Tibial nerve (tissue), 4 donors: ENCODE results near the gene ZBTB39.
A peak's percentile ranks its signal among the peaks of the same experiment; 100 is the strongest.

Experiments used
- EP300 ChIP-seq, 2 donors: sonication (generic); formaldehyde crosslinking; IDR thresholded peaks; one replicate each; pipeline ENCODE4 v1.6.1; 2017; ENCODE audit warnings: antibody characterized with exemption in 2 of 2, mild to moderate bottlenecking in 1 of 2
- POLR2A ChIP-seq, 2 donors: fragments of 450-650 bp; IDR thresholded peaks; one replicate each; pipeline ENCODE4 v1.6.1; 2017; ENCODE audit warnings: antibody characterized with exemption in 2 of 2, mild to moderate bottlenecking in 2 of 2, moderate library complexity in 2 of 2
- TF ChIP-seq, protein P1 (sequence below), 5 experiments: fragments of 200-600 bp in 3 of 5; fragments of 450-650 bp in 2 of 5; sonication (generic) in 3 of 5; IDR thresholded peaks; one replicate each; pipeline ENCODE4 v1.5.1; 2016 to 2019; ENCODE audit warnings: antibody characterized with exemption in 5 of 5, mild to moderate bottlenecking in 3 of 5, moderate library complexity in 2 of 5

DNA sequence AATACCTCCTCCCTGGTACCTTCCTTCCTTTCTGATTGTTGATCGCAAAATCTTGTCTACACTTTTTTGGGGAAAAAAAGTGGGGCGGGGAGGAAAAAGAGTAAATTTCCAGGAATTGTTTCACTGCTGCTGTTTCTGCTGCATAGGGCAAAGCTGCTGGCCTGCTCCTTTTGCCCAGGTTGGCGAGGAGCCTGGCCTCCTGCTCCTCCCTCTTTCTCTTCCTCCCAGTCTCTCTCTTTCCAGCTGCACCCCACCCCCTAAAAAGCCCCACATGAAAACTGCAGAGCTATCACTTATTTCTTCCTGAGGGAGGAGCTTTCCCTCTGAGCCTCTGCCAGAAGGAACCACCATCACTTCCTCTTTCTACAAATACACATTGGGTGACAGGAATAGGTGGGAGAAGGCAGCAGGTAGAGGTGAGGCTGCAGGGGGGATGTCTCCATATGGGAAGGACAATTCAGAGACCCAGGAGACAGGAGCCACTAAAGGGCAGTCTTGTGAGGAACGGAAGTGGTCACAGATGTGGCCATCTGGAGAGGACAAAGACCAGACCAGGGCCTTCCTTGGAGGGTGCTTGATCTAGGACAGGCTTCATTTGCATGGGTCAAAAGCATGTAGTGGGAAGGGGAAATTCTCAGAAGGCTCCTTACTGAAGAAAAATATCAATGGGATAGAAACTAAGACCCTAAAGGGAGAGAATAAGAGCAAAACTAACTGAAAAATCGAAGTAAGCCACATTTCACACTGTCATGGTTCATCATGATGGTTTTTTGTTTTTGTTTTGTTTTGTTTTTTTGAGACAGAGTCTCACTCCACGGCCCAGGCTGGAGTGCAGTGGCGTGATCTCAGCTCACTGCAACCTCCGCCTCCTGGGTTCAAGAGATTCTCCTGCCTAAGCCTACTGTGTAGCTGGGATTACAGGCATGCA lies 14.8 kb downstream of the ZBTB39 start:
- TF ChIP-seq POLR2A (IDR thresholded peaks at IDR 0.05) (no peak), EP300 (IDR thresholded peaks at IDR 0.05) (peak in 1 of 2 donors; percentile 33)
- TF ChIP-seq, protein P1, sequence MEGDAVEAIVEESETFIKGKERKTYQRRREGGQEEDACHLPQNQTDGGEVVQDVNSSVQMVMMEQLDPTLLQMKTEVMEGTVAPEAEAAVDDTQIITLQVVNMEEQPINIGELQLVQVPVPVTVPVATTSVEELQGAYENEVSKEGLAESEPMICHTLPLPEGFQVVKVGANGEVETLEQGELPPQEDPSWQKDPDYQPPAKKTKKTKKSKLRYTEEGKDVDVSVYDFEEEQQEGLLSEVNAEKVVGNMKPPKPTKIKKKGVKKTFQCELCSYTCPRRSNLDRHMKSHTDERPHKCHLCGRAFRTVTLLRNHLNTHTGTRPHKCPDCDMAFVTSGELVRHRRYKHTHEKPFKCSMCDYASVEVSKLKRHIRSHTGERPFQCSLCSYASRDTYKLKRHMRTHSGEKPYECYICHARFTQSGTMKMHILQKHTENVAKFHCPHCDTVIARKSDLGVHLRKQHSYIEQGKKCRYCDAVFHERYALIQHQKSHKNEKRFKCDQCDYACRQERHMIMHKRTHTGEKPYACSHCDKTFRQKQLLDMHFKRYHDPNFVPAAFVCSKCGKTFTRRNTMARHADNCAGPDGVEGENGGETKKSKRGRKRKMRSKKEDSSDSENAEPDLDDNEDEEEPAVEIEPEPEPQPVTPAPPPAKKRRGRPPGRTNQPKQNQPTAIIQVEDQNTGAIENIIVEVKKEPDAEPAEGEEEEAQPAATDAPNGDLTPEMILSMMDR (IDR thresholded peaks at IDR 0.05), result no peak
